Midbrain (tissue), 1 donor: ENCODE measurements around the gene FBXO42.

Experiments used
- DNase-seq: peaks from one replicate; lab custom pipeline; 2025; lab: John Stamatoyannopoulos, UW

FBXO42 gene

DNA sequence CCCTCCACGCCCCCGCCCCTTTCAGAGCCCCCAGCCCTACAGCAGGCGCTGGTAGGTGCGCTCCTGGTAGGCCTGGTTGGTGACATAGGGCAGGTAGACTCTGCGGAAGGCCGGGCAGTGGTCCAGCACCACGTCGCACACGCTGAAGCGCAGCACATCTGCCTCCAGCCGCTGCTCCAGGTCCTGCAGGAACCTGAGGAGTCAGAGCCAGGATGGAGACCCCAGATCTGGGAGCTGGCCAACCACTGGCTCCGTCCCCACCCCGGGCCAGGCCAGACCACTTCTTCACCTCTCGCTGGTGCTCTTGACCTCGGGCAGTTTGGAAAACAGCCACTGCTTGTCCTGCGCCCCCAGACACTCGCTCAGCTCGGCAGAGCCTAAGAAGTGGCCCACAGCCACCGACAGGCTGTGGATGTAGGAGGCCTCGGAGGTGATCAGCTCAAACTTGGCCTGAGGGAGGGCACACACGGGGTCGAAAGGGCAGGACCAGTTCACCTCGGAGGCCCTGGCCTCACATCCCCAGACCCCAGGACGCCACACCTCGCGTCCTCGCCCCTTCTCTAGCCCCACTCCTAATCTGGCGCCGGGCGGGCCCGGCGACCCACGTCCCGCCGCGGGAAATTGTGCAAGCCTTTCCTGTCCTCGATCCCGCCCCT is 146.3 kb downstream of the FBXO42 start:
- DNase-seq, result no peak

- DNase-seq, result no peak
These were observed 147.0 kb downstream of the FBXO42 start for GRCh38 chr1:16205334-16205671.

DNA sequence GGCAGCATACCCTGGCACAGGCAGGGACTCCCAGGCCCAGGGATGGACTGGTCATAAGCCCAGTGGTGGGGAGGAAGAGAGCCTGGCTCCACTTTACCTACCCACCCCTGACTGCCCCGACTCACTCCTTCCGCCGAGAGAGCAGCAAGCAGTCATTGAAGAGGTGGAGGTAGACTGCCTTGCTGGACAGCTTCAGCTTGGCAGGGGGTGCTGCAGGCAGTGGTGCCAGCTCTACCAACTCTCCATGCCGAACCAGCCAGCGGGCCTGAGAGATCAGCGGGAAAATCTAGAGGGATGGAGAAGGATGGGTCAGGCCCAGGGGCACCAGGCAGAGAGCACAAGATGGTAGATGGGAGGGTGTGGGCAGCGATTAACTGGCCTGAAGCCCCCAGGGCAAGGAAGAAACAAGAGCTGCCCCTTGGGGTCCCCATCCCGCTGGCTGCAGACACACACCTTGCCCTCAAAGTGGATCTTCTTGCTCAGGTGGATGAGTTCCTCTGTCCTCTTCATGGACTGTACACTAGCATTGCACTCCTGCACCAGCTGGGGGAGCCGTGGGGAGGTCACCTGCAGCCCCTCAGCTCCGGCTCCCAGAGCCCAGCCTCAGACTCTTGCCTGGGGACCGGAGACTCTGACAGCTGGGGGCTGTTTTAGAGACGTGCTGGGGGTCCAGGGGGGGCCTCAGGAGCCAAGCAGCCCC is 147.5 kb downstream of the FBXO42 start:
- DNase-seq, result no peak

DNA sequence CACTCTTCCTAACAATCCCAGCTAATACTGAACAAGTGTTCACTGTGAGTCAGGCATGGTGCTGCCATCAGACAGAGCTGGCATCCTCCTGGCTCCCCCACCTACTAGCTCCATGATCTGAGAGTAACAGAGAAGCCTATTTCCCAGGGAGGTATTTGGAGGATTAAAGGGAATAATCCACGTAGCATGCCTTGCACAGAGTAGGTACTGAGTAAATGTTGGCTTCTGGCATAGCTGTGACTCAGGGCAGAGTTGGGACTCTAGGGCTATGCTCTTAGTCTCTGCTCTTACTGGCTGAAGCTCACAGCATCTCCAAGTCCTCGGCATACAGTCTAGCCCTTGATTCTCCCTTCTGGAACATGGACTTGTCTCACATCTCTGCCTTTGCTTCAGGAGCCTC is 148.1 kb downstream of the FBXO42 start:
- no peak for DNase-seq

GRCh38 chr1:16203550-16203949 is 148.7 kb downstream of the FBXO42 start:
- DNase-seq, result no peak

GRCh38 chr1:16202281-16203210 is 149.7 kb downstream of the FBXO42 start:
- no peak for DNase-seq

DNA sequence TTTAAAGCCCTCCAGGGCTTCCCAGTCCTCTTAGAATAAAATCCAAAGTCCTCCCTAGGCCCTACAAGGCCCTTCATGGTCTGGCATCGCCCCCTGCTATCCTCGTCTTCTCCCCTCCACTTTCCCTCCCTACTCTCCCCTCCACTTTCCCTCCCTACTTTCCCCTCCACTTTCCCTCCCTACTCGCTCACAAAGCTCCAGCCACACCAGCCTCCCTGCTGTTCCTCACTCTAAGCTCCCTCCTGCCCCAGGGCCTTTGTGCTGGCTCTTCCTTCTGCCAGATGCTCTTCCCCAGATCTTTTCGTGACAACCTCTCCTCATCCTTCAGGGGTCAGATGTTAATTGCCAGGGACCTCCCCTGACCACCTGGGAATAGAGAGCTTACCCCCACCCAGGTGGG is 152.6 kb downstream of the FBXO42 start:
- no peak for DNase-seq

GRCh38 chr1:16199157-16199501 is 153.2 kb downstream of the FBXO42 start:
- no peak for DNase-seq

GRCh38 chr1:16198444-16199156 is 153.7 kb downstream of the FBXO42 start:
- DNase-seq, result no peak

- DNase-seq, result no peak
These were observed 155.4 kb downstream of the FBXO42 start for GRCh38 chr1:16196874-16197273.
